T-helper 2 cell treated with Interferon-gamma antibody and Interleukin-4, amounts not matched to agents 100 ng/mL and 5 ng/mL, for 36 hours (primary cell): ENCODE results near the gene DAPP1. TPM values are rescaled to one million over a fixed set of nuclear protein-coding genes. Genes with fewer than 3 reads are reported as not detected.
"Not testable (repeated sequence)": the region's sequence is repeated elsewhere in the genome, so short reads cannot be mapped to it uniquely, and the experiment has no call there.

ENCODE experiments used
- intact Hi-C: fragments of 100-400 bp; cut with micrococcal nuclease; formaldehyde crosslinking; loops from one replicate; pipeline ENCODE4 v1.15.1; 2023
- total RNA-seq: library from RNA; stranded (reverse); gene quantifications from 2 replicates; pipeline ENCODE4 v1.2.3, GENCODE V29; 2022

Gene DAPP1
- total RNA-seq, 1 donor from 2014 or later, result 30.0 TPM

- intact Hi-C loops, result no loop called here
These were observed 5.4 kb downstream of the DAPP1 start for GRCh38 chr4:99821918-99822503.

GRCh38 chr4:99822734-99823133, 6.1 kb downstream of the DAPP1 start:
- intact Hi-C loops, result no loop called here

- intact Hi-C loops, result no loop called here
These were observed 7.5 kb downstream of the DAPP1 start for GRCh38 chr4:99824070-99824599.

DNA sequence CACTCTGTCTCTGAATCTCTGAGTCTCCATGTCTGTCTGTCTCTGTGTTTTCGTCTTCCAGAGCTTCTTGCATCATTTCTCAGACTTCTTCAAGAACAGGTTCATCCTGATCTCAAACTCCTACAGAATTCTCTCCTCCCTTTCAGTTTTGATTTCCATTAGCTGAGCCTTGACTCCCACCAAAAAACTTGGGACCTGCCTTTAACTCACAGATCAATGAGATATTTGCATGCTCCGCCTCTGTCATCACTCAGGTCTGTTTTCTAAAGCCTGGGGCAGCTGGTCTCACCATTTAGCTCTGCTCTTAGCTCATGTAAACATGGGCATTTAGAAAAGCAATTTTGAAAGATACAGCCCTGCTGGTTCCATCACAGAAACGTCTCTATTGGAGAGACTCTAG, 8.6 kb downstream of the DAPP1 start:
- intact Hi-C loops, result no loop called here

GRCh38 chr4:99826016-99826415, 9.4 kb downstream of the DAPP1 start:
- intact Hi-C loops, result no loop called here

- intact Hi-C loops, result no loop called here
These were observed 10.8 kb downstream of the DAPP1 start for GRCh38 chr4:99827454-99827853.

- intact Hi-C loops, result no loop called here
These were observed 11.2 kb downstream of the DAPP1 start for GRCh38 chr4:99827857-99828256.

DNA sequence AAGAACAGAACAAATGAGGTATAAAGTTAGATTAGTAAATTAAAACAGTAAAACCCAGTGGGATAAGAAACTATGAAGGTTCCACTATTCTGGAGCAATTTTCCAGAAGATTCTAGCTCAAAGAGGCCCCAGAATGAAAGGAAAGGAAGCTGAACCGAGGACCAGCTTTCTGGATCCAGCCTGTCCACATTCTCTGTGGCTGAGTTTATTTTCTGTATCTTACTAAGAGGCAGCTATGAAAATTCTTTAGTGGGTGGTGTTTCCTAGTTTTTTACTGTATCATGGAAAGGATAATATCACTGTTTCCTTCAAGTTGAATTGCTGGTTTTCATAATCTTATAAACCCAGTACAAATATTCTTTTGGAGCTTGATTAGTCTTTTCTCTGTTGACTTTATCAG, 11.8 kb downstream of the DAPP1 start:
- intact Hi-C loops, result no loop called here

DNA sequence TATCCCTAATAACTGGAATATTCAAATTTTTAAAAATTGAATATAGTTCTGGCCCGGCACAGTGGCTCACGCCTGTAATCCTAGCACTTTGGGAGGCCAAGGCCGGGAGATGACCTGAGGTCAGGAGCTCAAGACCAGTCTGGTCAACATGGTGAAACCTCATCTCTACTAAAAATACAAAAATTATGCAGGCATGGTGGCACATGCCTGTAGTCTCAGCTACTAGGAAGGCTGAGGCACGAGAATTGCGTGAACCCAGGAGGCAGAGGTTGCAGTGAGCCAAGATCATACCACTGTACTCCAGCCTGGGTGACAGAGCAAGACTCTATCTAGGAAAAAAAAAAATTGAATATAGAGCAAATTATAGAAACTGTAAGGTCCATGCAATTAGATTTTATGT, 13.4 kb downstream of the DAPP1 start:
- intact Hi-C loops, result not testable (repeated sequence)

DNA sequence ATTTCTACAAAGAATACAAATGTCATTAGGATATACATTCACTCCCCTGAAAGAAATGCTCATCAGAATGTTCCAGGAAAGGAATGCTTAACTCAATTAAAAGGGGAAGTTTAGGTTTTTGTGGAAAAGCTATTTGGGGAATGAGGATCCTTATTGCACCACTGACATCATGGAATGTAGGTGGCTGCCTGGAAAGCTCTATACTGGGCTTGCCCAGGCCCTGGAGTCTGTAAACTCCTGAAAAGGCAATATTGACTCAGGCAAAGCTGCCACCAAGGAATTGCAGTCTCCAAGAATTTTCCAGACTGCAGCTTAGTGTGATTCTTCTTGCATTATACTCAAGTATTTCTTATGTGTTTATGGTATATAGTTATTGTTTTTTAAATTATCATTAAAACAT, 15.7 kb downstream of the DAPP1 start:
- intact Hi-C loops, result no loop called here

DNA sequence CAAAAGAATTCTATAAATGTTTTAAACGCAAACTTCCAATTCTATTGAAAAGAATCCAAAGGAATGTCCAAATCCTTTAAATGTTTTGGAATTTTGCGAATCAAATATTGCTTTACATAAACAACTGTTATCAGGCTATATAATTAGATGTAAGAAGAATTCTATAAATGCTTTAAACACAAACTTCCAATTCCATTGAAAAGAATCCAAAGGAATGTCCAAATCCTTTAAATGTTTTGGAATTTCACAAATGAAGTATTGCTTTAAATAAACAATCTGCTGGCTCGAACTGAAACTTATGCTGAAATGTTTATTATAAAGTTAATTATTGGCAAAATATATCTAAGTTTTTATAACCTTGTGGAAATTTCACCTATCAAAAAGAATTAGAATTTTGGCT, 16.1 kb downstream of the DAPP1 start:
- intact Hi-C loops, result no loop called here

- intact Hi-C loops, result no loop called here
These were observed 17.1 kb downstream of the DAPP1 start for GRCh38 chr4:99833756-99834155.

- intact Hi-C loops, result no loop called here
These were observed 17.9 kb downstream of the DAPP1 start for GRCh38 chr4:99834569-99834968.

- intact Hi-C loops, result no loop called here
These were observed 19.3 kb downstream of the DAPP1 start for GRCh38 chr4:99835942-99836341.

DNA sequence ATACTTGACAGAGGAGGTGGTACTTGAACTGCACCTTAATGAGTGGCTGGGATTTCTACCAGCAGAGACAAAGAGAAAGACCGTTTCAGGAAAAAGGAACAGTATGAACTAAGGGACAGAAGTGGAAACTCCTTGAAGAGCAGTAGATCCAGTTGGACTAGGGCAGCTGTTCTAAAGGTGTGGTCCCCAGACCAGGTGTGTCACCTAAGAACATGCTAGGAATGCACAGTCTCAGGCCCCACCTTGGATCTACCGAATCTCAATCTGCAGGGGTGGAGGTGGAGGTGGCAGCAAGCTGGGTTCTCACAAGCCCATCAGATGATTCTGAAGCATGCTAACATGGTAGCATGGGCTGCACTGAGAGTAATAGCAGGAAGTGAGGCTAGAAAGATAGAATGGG, 22.3 kb downstream of the DAPP1 start:
- intact Hi-C loops, result no loop called here

- intact Hi-C loops, result no loop called here
These were observed 24.5 kb downstream of the DAPP1 start for GRCh38 chr4:99841129-99841528.

DNA sequence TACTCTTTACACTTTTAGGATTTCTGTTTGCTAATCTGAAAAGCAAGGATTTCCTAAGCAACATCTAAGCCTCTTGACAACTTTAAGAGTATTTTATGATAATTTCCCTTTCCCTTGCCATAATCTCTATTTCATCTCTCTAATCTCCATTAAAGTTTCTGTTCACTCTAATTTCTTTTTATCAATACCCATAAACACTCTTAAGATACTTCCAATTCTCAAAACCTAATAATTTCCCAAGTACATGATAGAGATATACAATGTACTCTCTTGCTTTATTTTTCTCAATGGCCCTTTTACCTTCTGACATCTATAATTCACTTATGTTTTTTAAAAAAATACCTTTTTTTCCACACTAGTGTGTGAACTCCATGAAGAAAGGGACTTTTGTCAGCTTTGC, 26.8 kb downstream of the DAPP1 start:
- intact Hi-C loops, result no loop called here

DNA sequence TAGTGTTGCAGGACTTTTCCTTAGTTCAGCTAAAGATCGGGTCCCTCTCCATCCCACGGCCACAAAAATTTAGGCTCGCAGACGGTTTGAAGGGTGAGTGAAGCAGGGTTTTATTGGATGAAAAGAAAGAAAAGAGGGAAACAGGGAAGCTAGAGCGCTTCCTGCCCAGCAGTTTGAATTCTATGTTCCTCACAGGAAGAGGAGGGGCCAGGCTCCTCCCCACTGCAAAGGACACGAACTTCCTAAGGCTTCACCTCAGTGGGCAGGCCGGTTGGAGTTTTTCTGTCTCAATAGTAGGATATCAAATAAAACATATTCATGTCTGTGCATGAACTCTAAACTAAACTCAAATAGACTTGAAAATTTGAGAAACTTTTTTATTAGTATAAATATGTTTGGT, 27.4 kb downstream of the DAPP1 start:
- intact Hi-C loops, result no loop called here

DNA sequence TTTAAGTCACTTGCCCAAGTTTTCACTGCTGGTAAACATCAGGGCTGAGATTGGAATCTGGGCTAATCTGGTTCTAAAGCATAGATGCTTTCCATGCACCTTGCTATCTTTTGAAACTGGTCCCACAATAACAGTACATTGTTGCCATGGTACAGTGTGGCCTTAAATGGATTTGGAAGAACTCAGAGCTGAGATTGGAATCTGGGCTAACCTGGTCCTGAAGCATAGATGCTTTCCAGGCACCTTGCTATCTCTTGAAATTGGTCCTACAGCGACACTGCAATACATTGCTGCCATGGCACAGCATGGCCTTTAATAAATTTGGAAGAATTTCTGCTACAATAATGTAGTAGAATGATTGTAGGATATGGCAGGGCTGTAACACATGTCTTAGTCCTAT, 28.6 kb downstream of the DAPP1 start:
- intact Hi-C loops, result no loop called here

- intact Hi-C loops, result no loop called here
These were observed 29.3 kb downstream of the DAPP1 start for GRCh38 chr4:99845708-99846469.

DNA sequence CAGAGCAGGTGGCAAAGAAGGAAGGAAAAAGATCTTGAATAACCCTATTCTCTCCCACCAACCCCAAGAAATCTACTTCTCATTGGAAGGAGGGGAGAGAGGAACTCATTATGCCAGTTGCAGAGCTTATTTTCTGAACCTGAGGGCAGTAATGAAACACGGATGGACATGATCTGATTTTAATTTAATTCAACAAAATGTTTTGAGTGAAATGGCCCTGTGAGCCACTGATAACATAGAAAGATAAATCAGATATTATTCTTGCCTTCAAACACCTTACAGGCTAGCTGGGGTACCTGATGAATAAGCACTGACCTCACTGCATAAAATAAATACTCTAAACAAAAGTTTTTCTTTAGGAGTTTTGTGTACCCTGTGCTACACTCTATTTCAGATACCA, 30.3 kb downstream of the DAPP1 start:
- intact Hi-C loops, result loop anchor here (1.0 kb wide), 2 partner anchors 8 to 31 kb away; partner anchors contain the start of gene DAPP1

- intact Hi-C loops, result loop anchor here (1.0 kb wide), 2 partner anchors 8 to 31 kb away; partner anchors contain the start of gene DAPP1
These were observed 30.8 kb downstream of the DAPP1 start for GRCh38 chr4:99847362-99847976.
